ENCODE data around the gene KBTBD4. TPM values are rescaled to one million over a fixed set of nuclear protein-coding genes. Genes with fewer than 3 reads are reported as not detected.
A peak's percentile ranks its signal among the peaks of the same experiment; 100 is the strongest.

KBTBD4 gene
- total and polyA plus RNA-seq, 2 of the 13 experiments (the other 11 are each of a cell fraction or from before 2014, with no cell fraction given): 8.5 to 12.8 TPM

DNA sequence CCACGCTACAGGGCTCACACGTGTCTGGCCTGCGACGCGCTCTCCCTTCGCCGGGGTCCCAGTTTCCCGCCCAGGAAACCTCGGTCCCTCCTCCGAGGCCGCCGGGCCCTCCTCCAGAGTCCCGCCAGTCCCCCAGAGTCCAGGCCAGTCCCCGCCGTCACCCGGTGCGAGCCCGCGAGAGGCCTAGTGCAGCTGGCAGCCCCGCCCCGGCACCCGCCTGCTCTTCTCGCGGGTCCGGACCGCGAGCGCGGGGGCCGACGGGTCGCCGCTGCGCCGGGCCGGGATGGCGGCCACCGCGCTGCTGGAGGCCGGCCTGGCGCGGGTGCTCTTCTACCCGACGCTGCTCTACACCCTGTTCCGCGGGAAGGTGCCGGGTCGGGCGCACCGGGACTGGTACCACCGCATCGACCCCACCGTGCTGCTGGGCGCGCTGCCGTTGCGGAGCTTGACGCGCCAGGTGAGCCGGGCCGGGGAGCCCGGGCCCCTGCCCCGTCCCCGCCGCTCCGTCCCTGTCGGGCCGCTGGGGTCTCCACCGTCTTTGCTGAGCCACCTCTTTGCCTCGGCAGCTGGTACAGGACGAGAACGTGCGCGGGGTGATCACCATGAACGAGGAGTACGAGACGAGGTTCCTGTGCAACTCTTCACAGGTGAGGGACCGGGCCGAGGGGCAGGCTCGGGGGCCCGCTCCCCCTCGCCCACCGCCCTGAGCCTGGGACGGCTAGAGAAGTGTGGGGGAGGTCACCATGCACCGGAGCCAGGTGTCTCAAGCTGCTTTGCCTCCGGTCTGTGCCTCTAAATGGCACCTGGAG, 13.2 kb downstream of the KBTBD4 start, which contains the start of gene PTPMT1 (continued):
- TF ChIP-seq ZNF552 (CRISPR knock-in tag; IDR thresholded peaks at IDR 0.05; ENCODE audit: borderline replicate concordance) (0 out of 2 replicates have a peak, but pooled peaks have one; percentile 13), JUNB (CRISPR knock-in tag; IDR thresholded peaks at IDR 0.05; ENCODE audit: borderline replicate concordance) (no peak), HCFC1 (IDR thresholded peaks at IDR 0.05; ENCODE audit: low read depth, low read length) (no peak), NR3C1 (CRISPR knock-in tag; IDR thresholded peaks at IDR 0.05) (no peak), HMG20B (CRISPR knock-in tag; conservative IDR thresholded peaks at IDR 0.05) (no peak), ISL2 (CRISPR knock-in tag; IDR thresholded peaks at IDR 0.05) (peak; percentile 47; the same call in 1 of the 2 replicates), ZNF230 (CRISPR knock-in tag; IDR thresholded peaks at IDR 0.05) (no peak), STAT5B (CRISPR knock-in tag; IDR thresholded peaks at IDR 0.05) (0 out of 2 replicates have a peak, but pooled peaks have one; percentile 18), MAZ (IDR thresholded peaks at IDR 0.05; ENCODE audit: borderline replicate concordance, low read depth, low read length) (peak; percentile 67; the same call in 1 of the 2 replicates), MAZ (CRISPR knock-in tag; IDR thresholded peaks at IDR 0.05; ENCODE audit: low read depth) (peak; percentile 80), ZNF749 (CRISPR knock-in tag; IDR thresholded peaks at IDR 0.05; ENCODE audit: borderline replicate concordance) (peak; percentile 91; the same call in 1 of the 2 replicates), TOE1 (CRISPR knock-in tag; IDR thresholded peaks at IDR 0.05) (no peak), CBFB (CRISPR knock-in tag; IDR thresholded peaks at IDR 0.05) (0 out of 2 replicates have a peak, but pooled peaks have one; percentile 25), ZNF549 (CRISPR knock-in tag; IDR thresholded peaks at IDR 0.05) (no peak), NCOA5 (CRISPR knock-in tag; IDR thresholded peaks at IDR 0.05) (no peak), KAT8 (CRISPR knock-in tag; IDR thresholded peaks at IDR 0.05) (peak; percentile 75; the same call in 1 of the 2 replicates), SMARCE1 (IDR thresholded peaks at IDR 0.05; ENCODE audit: borderline replicate concordance) (no peak)
- TF ChIP-seq, protein P1, sequence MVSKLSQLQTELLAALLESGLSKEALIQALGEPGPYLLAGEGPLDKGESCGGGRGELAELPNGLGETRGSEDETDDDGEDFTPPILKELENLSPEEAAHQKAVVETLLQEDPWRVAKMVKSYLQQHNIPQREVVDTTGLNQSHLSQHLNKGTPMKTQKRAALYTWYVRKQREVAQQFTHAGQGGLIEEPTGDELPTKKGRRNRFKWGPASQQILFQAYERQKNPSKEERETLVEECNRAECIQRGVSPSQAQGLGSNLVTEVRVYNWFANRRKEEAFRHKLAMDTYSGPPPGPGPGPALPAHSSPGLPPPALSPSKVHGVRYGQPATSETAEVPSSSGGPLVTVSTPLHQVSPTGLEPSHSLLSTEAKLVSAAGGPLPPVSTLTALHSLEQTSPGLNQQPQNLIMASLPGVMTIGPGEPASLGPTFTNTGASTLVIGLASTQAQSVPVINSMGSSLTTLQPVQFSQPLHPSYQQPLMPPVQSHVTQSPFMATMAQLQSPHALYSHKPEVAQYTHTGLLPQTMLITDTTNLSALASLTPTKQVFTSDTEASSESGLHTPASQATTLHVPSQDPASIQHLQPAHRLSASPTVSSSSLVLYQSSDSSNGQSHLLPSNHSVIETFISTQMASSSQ (IDR thresholded peaks at IDR 0.05; ENCODE audit: low read depth): no peak
- TF ChIP-seq, protein P1 (CRISPR knock-in tag; IDR thresholded peaks at IDR 0.05; ENCODE audit: borderline replicate concordance): no peak
- TF ChIP-seq, protein P2, sequence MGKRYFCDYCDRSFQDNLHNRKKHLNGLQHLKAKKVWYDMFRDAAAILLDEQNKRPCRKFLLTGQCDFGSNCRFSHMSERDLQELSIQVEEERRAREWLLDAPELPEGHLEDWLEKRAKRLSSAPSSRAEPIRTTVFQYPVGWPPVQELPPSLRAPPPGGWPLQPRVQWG (CRISPR knock-in tag; IDR thresholded peaks at IDR 0.05; ENCODE audit: borderline replicate concordance, low read depth): no peak
- TF ChIP-seq, protein P3, sequence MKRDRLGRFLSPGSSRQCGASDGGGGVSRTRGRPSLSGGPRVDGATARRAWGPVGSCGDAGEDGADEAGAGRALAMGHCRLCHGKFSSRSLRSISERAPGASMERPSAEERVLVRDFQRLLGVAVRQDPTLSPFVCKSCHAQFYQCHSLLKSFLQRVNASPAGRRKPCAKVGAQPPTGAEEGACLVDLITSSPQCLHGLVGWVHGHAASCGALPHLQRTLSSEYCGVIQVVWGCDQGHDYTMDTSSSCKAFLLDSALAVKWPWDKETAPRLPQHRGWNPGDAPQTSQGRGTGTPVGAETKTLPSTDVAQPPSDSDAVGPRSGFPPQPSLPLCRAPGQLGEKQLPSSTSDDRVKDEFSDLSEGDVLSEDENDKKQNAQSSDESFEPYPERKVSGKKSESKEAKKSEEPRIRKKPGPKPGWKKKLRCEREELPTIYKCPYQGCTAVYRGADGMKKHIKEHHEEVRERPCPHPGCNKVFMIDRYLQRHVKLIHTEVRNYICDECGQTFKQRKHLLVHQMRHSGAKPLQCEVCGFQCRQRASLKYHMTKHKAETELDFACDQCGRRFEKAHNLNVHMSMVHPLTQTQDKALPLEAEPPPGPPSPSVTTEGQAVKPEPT (CRISPR knock-in tag; IDR thresholded peaks at IDR 0.05; ENCODE audit: low read depth): no peak
